Measurements from ENCODE around the gene AEBP1. TPM values are rescaled to one million over a fixed set of nuclear protein-coding genes. Genes with fewer than 3 reads are reported as not detected.

AEBP1 gene
- total RNA-seq, 1 donor from 2014 or later = 17.2 TPM

- no peak overlapping the region for H3K27ac Mint-ChIP-seq
- H3K27me3 Mint-ChIP-seq (ENCODE audit: insufficient read depth) = peaks cover 6% of the 10 kb centered on the region
- no peaks in the 10 kb centered on the region for H3K36me3 Mint-ChIP-seq (ENCODE audit: low read depth)
- H3K4me1 Mint-ChIP-seq (ENCODE audit: low read depth) = no peaks in the 10 kb centered on the region
- no peak overlapping the region for H3K4me3 Mint-ChIP-seq
- no peak for DNase-seq (ENCODE audit: low spot score)
- intact Hi-C loops (cut with micrococcal nuclease) = no loop called here
- no peaks in the 10 kb centered on the region for H3K9me3 Mint-ChIP-seq
Measured at GRCh38 chr7:44159824-44160630, 55.9 kb downstream of the AEBP1 start.

- H3K4me1 Mint-ChIP-seq (ENCODE audit: low read depth) = no peaks in the 10 kb centered on the region
- no peaks in the 10 kb centered on the region for H3K36me3 Mint-ChIP-seq (ENCODE audit: low read depth)
- intact Hi-C loops (cut with micrococcal nuclease) = no loop called here
- no peak overlapping the region for H3K27ac Mint-ChIP-seq
- peaks cover 6% of the 10 kb centered on the region for H3K27me3 Mint-ChIP-seq (ENCODE audit: insufficient read depth)
- DNase-seq (ENCODE audit: low spot score) = no peak
- H3K4me3 Mint-ChIP-seq = no peak overlapping the region
- H3K9me3 Mint-ChIP-seq = no peaks in the 10 kb centered on the region
Measured at GRCh38 chr7:44161371-44161770, 57.2 kb downstream of the AEBP1 start.

- DNase-seq (ENCODE audit: low spot score) = no peak
- Mint-ChIP-seq H3K4me1 (ENCODE audit: low read depth) (no peaks in the 10 kb centered on the region), H3K36me3 (ENCODE audit: low read depth) (no peaks in the 10 kb centered on the region), H3K4me3 (no peak overlapping the region), H3K27me3 (ENCODE audit: insufficient read depth) (peaks cover 6% of the 10 kb centered on the region), H3K27ac (no peak overlapping the region), H3K9me3 (no peaks in the 10 kb centered on the region)
- intact Hi-C loops (cut with micrococcal nuclease) = no loop called here
Measured at GRCh38 chr7:44162179-44162578, 58.0 kb downstream of the AEBP1 start.

DNA sequence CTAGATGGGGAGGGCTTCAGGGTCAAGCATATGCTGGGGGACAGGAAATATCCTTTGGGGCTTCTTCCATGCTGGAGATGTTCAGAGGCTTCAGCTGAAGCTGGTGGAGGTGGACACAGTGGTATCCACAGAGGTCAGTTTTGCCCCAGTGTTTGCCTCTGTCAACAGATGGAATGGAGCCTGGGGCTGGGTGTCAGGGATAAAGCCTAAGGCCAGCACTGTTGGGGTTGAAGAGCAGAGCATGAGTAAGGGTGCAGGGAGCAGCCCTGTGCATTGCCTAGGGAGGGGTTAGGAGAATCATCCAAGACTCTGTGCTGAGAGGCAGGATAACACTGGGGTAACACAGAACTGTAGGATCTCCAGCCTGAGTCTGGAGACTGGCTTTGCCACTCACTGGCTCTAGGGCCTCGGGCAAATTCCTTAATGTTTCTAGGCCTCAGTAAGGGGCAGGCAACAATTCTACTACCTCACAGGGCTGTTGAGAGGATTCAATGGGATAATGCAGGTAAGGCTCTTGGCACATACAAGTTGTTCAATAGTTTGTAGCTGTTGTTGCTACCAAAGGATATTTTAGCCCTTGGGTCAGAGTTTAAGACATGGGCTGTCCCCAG, 58.7 kb downstream of the AEBP1 start:
- H3K27me3 Mint-ChIP-seq (ENCODE audit: insufficient read depth) = peaks cover 6% of the 10 kb centered on the region
- H3K4me1 Mint-ChIP-seq (ENCODE audit: low read depth) = no peaks in the 10 kb centered on the region
- intact Hi-C loops (cut with micrococcal nuclease) = no loop called here
- no peak overlapping the region for H3K27ac Mint-ChIP-seq
- H3K4me3 Mint-ChIP-seq = no peak overlapping the region
- H3K9me3 Mint-ChIP-seq = no peaks in the 10 kb centered on the region
- no peak for DNase-seq (ENCODE audit: low spot score)
- no peaks in the 10 kb centered on the region for H3K36me3 Mint-ChIP-seq (ENCODE audit: low read depth)

GRCh38 chr7:44163591-44163990, 59.4 kb downstream of the AEBP1 start:
- intact Hi-C loops (cut with micrococcal nuclease) = no loop called here
- no peak overlapping the region for H3K27ac Mint-ChIP-seq
- H3K36me3 Mint-ChIP-seq (ENCODE audit: low read depth) = no peaks in the 10 kb centered on the region
- no peak for DNase-seq (ENCODE audit: low spot score)
- no peak overlapping the region for H3K4me3 Mint-ChIP-seq
- H3K4me1 Mint-ChIP-seq (ENCODE audit: low read depth) = no peaks in the 10 kb centered on the region
- H3K27me3 Mint-ChIP-seq (ENCODE audit: insufficient read depth) = peaks cover 6% of the 10 kb centered on the region
- no peaks in the 10 kb centered on the region for H3K9me3 Mint-ChIP-seq

Other genes with a start within 250 kb of the AEBP1 start
- 118 and 125 TPM in 2 replicates for gene MRPS24, start 234.8 kb upstream of the AEBP1 start, total RNA-seq
- 32.2 and 34.4 TPM in 2 replicates for gene URGCP, start 197.7 kb upstream of the AEBP1 start, total RNA-seq
- gene UBE2D4, start 177.9 kb upstream of the AEBP1 start, total RNA-seq = 15.3 and 17.7 TPM in 2 replicates
- not detected in 2 replicates for gene SPDYE1, start 106.4 kb upstream of the AEBP1 start, total RNA-seq
- 140 TPM in 2 replicates for gene DBNL, start 59.6 kb upstream of the AEBP1 start, total RNA-seq
- 0.42 and 0.78 TPM in 2 replicates for gene PGAM2, start 38.8 kb upstream of the AEBP1 start, total RNA-seq
- gene POLM, start 21.8 kb upstream of the AEBP1 start, total RNA-seq = 36.9 and 41.7 TPM in 2 replicates
- 234 and 250 TPM in 2 replicates for gene POLD2, start 19.2 kb downstream of the AEBP1 start, total RNA-seq
- not detected in 2 replicates for gene MYL7, start 37.0 kb downstream of the AEBP1 start, total RNA-seq
- gene GCK, start 85.1 kb downstream of the AEBP1 start, total RNA-seq = 1.9 and 2.4 TPM in 2 replicates
- 91.8 and 92.1 TPM in 2 replicates for gene YKT6, start 96.6 kb downstream of the AEBP1 start, total RNA-seq
- gene CAMK2B, start 221.2 kb downstream of the AEBP1 start, total RNA-seq = 0.47 and 0.76 TPM in 2 replicates